ENCODE measurements around the gene COX7A1. TPM values are rescaled to one million over a fixed set of nuclear protein-coding genes. Genes with fewer than 3 reads are reported as not detected.

COX7A1 gene
- total RNA-seq, 2 experiments from 2014 or later, result not detected

- DNase-seq (ENCODE audit: low spot score), result peak; percentile 60
- peaks cover 37% of the 10 kb centered on the region for H3K36me3 ChIP-seq (ENCODE audit: insufficient read depth, low read length)
- H3K27ac ChIP-seq (ENCODE audit: low read depth, low read length, poor library complexity, severe bottlenecking), result peak within 1 kb of the TSS; percentile 68
- peaks cover 13% of the 10 kb centered on the region; the same call in 1 of the 2 replicates for H3K79me2 ChIP-seq (ENCODE audit: insufficient read depth, low read depth, low read length)
- intact Hi-C loops (cut with micrococcal nuclease; ENCODE audit: unreplicated experiment), result loop anchor here (2.0 kb wide), 1 partner anchor 61 kb away; the partner anchor contains the start of genes THAP8 and WDR62
- H3K4me2 ChIP-seq (ENCODE audit: low read length), result peak within 1 kb of the TSS; percentile 81
- H3K4me3 ChIP-seq (ENCODE audit: low read depth, low read length, poor library complexity, severe bottlenecking), result peak within 1 kb of the TSS; percentile 80
- H3K4me1 ChIP-seq (ENCODE audit: insufficient read depth, low read length, poor library complexity, severe bottlenecking), result peaks cover 24% of the 10 kb centered on the region
- peak within 1 kb of the TSS; percentile 56; the same call in 1 of the 2 replicates for H2AFZ ChIP-seq (ENCODE audit: low read length)
- no peaks in the 10 kb centered on the region for H3K9me3 ChIP-seq (ENCODE audit: low read length)
- ChIA-PET CTCF (ENCODE audit: unreplicated experiment) (interaction anchor here (0.5 to 1.0 kb wide), 2 partner anchors 12 to 64 kb away, joined by 3 to 5 read pairs; no protein-coding TSS in a partner anchor), POLR2A (interaction anchor here (0.9 to 1.3 kb wide), 3 partner anchors 12 to 62 kb away, joined by 3 to 4 read pairs (median 3); no protein-coding TSS in a partner anchor)
- BruUV-seq (replicated peaks), result no TSS peak
- no peaks in the 10 kb centered on the region for H3K9me2 ChIP-seq (ENCODE audit: insufficient read depth, low read length)
- no peaks in the 10 kb centered on the region for H4K20me1 ChIP-seq (ENCODE audit: insufficient read depth, low read length)
- no peak for TF ChIP-seq CTCF (conservative IDR thresholded peaks at IDR 0.05; ENCODE audit: low read length)
- TF ChIP-seq EZH2phosphoT487 (IDR thresholded peaks at IDR 0.05; ENCODE audit: borderline replicate concordance, low read depth, low read length), result no peak
These were observed 36.5 kb downstream of the COX7A1 start, which contains the start of gene TBCB for GRCh38 chr19:36115453-36116343. Gene TBCB, plus strand, starts transcription at chr19:36115468. Its CDS starts 93 bp downstream, at chr19:36115561.

GRCh38 chr19:36114721-36115452, 37.4 kb downstream of the COX7A1 start, which contains the start of gene POLR2I:
Gene POLR2I, minus strand, starts transcription at chr19:36114875. Its CDS starts 19 bp downstream, at chr19:36114856.
- peak within 1 kb of the TSS; percentile 68 for H3K27ac ChIP-seq (ENCODE audit: low read depth, low read length, poor library complexity, severe bottlenecking)
- no peak for TF ChIP-seq EZH2phosphoT487 (IDR thresholded peaks at IDR 0.05; ENCODE audit: borderline replicate concordance, low read depth, low read length)
- no peak for TF ChIP-seq CTCF (conservative IDR thresholded peaks at IDR 0.05; ENCODE audit: low read length)
- peaks cover 13% of the 10 kb centered on the region; the same call in 1 of the 2 replicates for H3K79me2 ChIP-seq (ENCODE audit: insufficient read depth, low read depth, low read length)
- peak within 1 kb of the TSS; percentile 81 for H3K4me2 ChIP-seq (ENCODE audit: low read length)
- H3K4me1 ChIP-seq (ENCODE audit: insufficient read depth, low read length, poor library complexity, severe bottlenecking), result peaks cover 28% of the 10 kb centered on the region
- ChIA-PET POLR2A (interaction anchor here (0.6 to 1.2 kb wide), 2 partner anchors 61 to 280 kb away, joined by 3 to 4 read pairs; no protein-coding TSS in a partner anchor), CTCF (ENCODE audit: unreplicated experiment) (interaction anchor here (0.5 to 1.0 kb wide), 2 partner anchors 13 to 65 kb away, joined by 3 to 5 read pairs; no protein-coding TSS in a partner anchor)
- H3K9me2 ChIP-seq (ENCODE audit: insufficient read depth, low read length), result no peaks in the 10 kb centered on the region
- H3K4me3 ChIP-seq (ENCODE audit: low read depth, low read length, poor library complexity, severe bottlenecking), result peak within 1 kb of the TSS; percentile 80
- intact Hi-C loops (cut with micrococcal nuclease; ENCODE audit: unreplicated experiment), result loop anchor here (2.0 kb wide), 1 partner anchor 60 kb away; the partner anchor contains the start of genes THAP8 and WDR62
- H4K20me1 ChIP-seq (ENCODE audit: insufficient read depth, low read length), result no peaks in the 10 kb centered on the region
- DNase-seq (ENCODE audit: low spot score), result peak; percentile 99
- peaks cover 37% of the 10 kb centered on the region for H3K36me3 ChIP-seq (ENCODE audit: insufficient read depth, low read length)
- H2AFZ ChIP-seq (ENCODE audit: low read length), result peak within 1 kb of the TSS; percentile 56; the same call in 1 of the 2 replicates
- no TSS peak for BruUV-seq (replicated peaks)
- H3K9me3 ChIP-seq (ENCODE audit: low read length), result no peaks in the 10 kb centered on the region

Measured in OCI-LY7 (cell line).